Activated CD8-positive, alpha-beta memory T cell treated with anti-CD3 and anti-CD28 coated beads for 36 hours (primary cell): ENCODE data around the gene HEY2. TPM values are rescaled to one million over a fixed set of nuclear protein-coding genes. Genes with fewer than 3 reads are reported as not detected.
"Not testable (repeated sequence)": the region's sequence is repeated elsewhere in the genome, so short reads cannot be mapped to it uniquely, and the experiment has no call there.

Experiments used
- CTCF ChIA-PET: fragments of 350-600 bp; sonication (Branson Sonifier 250); formaldehyde crosslinking; loops from one replicate; lab custom pipeline; 2021; ENCODE audit warnings: antibody characterized with exemption; lab: Charles Lee
- POLR2A ChIA-PET: fragments of 350-600 bp; sonication (Branson Sonifier 250); formaldehyde crosslinking; loops from one replicate; lab custom pipeline; 2021; ENCODE audit warnings: antibody characterized with exemption; lab: Charles Lee
- total RNA-seq, 2 experiments: library from RNA; stranded (reverse); gene quantifications; one replicate each; pipeline ENCODE4 v1.2.3, GENCODE V29; 2021

The HEY2 gene
- total RNA-seq, result not detected

GRCh38 chr6:125749173-125749864 is at the start of gene HEY2:
HEY2 (plus strand) TSS chr6:125749632; CDS start chr6:125749777, 145 bp downstream.
- POLR2A ChIA-PET, result interaction anchor here (0.6 kb wide), 1 partner anchor 31 kb away, joined by 3 read pairs; no protein-coding TSS in a partner anchor
- CTCF ChIA-PET, result interaction anchor here (0.7 kb wide), 1 partner anchor 439 kb away, joined by 3 read pairs; no protein-coding TSS in a partner anchor

DNA sequence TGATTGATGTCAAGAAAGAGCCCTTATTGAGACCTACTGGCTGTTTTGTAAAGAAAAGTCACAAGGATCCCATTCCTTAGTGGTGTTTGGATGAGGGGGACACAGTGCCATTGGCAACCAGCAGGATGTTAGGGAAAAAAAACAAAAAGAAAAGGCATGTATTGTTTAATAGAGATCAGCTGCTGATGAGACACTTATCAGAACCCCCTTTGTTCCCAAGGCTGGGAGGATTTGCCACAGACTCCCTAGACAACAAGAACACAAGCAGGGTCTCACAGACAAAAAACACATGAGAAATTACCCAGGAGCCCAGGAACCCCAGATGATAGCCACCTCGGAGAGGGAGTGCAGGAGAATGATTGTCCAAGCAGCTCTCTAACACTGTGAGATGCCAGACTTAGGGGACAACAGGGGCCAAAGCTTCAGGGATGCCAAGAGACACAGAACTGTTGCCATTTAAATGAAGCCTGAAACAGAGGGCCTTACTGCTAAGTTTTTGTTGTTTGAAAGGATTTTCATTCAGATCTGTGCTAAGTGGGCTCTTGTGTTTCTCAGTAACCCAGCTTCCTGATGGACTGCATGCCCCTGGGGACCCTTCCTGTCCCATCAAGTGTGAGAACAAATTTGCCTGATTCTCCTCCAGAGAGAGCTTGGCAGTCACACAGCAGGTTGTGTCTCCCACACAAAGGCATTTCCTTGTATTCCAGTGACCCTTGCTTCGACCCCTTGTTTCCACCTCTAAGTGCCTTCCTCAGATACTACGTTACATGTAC is 48.7 kb upstream of the HEY2 start:
- POLR2A ChIA-PET, result no interaction called here
- CTCF ChIA-PET, result no interaction called here

DNA sequence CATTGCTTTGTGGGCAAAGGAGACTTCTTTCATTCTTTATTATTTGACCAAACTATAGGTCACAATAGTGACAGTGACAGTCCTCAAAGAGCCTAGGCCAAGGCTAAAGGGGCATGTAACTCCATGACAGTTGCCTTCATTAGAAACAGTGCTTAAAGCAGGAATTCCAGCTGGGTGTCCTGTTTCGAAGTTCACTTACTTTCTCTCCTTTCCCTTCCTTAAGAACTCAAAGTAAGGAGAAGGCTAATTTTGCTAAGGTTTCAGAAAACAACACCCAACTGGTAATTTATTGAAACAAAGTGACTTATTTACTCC is 48.1 kb upstream of the HEY2 start:
- ChIA-PET CTCF (no interaction called here), POLR2A (no interaction called here)

GRCh38 chr6:125703882-125704281 is 45.5 kb upstream of the HEY2 start:
- POLR2A ChIA-PET, CTCF ChIA-PET: not testable (repeated sequence)

DNA sequence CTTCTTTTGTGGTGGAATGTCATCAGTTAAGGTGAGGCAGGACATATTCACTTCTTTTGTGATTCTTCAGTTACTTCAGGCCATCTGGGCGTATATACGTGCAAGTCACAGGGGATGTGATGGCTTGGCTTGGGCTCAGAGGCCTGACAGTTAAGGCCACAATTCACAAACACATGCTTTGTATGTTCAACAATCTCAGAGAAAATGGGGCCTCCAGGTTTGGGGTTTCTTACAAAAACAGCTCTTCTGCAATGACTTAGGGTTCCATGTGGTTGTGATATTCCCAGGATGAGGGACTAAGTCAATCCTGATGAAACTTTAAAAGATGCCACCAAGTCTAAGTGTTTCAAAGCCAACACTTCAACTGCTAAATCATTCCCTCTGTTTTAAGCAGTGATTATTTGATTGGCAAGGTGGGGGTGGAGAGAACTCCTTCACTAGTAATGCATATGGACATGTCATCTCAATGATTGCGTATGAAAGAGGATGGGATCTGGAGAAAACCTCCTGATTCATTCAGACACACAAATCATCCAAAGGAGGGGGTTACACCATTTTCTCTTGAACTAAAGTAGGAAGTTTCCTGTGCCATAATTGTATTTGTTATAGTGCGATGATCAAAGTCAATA is 41.7 kb upstream of the HEY2 start:
- CTCF ChIA-PET, result no interaction called here
- POLR2A ChIA-PET, result no interaction called here

- POLR2A ChIA-PET, result no interaction called here
Measured at GRCh38 chr6:125711013-125711675, 38.3 kb upstream of the HEY2 start.

GRCh38 chr6:125714441-125715090 is 34.9 kb upstream of the HEY2 start:
- ChIA-PET POLR2A (no interaction called here), CTCF (no interaction called here)

More at GRCh38 chr6:125711013-125711675, 38.3 kb upstream of the HEY2 start:
- CTCF ChIA-PET, result no interaction called here

GRCh38 chr6:125717120-125717731 is 32.2 kb upstream of the HEY2 start:
- POLR2A ChIA-PET, result no interaction called here
- CTCF ChIA-PET, result no interaction called here

DNA sequence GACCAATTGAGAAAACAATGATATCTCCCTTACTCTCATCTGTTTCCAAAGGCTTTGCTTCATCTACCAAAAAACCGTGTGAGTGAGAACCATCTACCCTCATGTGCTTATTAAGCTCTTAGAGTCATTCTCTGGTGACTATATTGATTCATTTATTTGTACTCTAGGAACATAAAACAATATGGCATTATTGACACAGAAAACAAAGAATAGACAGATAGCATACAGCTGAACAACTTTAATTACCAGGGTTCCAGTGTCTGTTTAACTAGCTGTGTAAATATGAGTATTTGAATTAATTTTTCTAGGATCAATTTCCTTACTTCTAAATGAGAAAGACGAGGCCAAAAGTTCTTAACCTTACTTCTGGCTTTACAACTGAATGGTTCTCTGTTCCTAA is 31.3 kb upstream of the HEY2 start:
- POLR2A ChIA-PET, result interaction anchor here (0.7 kb wide), 1 partner anchor 122 kb away, joined by 3 read pairs; no protein-coding TSS in a partner anchor
- CTCF ChIA-PET, result no interaction called here

DNA sequence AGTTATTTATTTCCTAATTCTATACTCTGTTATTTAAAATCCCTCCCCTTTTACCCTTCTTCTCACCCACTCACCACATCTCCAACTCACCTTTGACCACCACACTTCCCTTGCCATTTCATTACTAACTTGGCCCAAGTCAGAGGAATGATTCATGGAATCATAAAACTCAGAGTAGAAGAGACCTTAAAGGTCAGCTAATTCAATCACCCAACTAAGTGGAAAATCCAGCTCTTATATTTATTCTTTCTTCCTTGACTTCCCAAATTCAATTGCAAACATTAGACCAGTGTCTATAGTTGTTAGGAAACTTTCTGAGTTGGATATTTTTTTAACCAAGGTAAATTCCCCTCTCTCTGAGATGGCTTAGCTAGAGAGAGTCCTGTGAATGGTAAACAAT is 26.5 kb upstream of the HEY2 start:
- CTCF ChIA-PET, result no interaction called here
- POLR2A ChIA-PET, result no interaction called here

- POLR2A ChIA-PET, result no interaction called here
- CTCF ChIA-PET, result no interaction called here
Measured at GRCh38 chr6:125727216-125727615, 22.2 kb upstream of the HEY2 start.

DNA sequence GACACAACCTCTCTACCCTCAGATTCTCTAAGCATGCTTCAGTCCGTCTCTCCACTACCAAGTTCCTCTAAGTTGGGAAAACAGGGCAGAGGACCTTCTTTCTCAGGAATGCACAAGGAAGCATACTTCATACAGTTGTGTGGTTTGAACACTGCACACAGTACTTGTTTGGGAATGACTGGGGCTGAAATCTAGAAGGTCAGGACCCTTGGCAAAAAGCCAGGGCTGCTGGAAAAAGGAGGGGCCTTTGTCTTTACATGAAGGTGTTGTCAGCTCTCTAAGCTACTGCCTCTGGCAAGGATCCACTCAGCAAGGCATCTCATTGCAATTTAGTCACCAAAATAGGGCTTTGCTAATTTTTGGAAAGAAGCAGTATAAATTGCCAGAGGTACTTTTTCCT is 20.7 kb upstream of the HEY2 start:
- CTCF ChIA-PET, result no interaction called here
- POLR2A ChIA-PET, result no interaction called here

- ChIA-PET CTCF (no interaction called here), POLR2A (no interaction called here)
Measured at GRCh38 chr6:125729983-125730382, 19.4 kb upstream of the HEY2 start.

DNA sequence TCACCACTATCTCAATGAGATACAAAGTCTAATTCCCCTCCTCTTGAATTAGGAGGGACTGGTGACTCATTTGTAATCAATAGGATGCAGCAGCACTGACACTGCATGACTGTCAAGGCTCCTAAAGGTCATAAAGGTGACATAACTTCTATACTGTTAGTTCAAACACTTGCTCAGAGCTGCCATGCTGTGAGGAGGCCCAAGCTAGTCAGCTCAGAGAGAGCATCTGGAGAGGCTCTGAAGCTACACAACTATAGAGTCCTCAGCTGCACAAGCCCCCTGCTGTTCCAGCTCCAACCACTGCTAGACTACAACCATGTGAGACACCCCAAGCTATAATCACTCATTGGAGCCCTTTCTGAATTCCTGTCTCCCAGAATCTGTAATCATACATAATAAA is 17.0 kb upstream of the HEY2 start:
- ChIA-PET CTCF (interaction anchor here (0.9 kb wide), 1 partner anchor 150 kb away, joined by 3 read pairs; no protein-coding TSS in a partner anchor), POLR2A (no interaction called here)

DNA sequence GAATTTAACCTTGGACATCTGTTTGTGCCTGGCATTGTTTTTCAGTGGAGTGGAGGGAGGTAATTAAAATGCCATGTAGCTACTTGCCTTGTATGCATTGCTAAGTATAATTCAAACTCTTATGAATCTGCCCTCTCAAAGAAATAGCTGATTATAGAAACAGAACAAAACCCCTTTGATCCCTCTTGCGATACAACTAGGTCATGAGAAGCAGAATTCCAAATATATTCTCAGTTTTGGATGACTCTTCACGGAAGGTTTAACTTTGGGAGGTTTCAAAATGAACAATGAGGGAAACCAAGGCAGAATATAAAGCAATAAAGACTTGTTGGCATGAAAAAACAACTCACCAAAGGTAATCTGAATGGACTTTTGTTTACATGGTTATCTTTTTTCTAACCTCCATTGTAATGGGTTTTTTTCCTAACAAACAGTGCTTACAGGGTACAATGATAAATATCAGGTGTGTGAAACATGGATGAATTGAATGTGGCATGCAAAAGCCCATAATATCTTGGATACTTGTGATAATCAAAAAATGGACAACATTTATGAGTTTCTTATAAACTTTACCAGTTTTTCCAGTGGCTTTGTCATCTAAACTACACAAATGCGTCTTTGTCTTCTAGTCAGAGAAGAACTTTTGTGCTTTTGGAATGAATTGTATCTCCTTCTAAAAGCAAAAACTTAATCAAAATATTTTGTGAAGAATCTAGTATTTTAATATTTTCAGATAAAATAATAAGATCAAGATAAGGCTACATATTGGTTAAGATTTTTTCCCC is 15.7 kb upstream of the HEY2 start:
- ChIA-PET POLR2A (no interaction called here), CTCF (no interaction called here)

GRCh38 chr6:125738276-125738675 is 11.2 kb upstream of the HEY2 start:
- POLR2A ChIA-PET, result no interaction called here
- CTCF ChIA-PET, result no interaction called here

- POLR2A ChIA-PET, result no interaction called here
- CTCF ChIA-PET, result no interaction called here
Measured at GRCh38 chr6:125739364-125739763, 10.1 kb upstream of the HEY2 start.

DNA sequence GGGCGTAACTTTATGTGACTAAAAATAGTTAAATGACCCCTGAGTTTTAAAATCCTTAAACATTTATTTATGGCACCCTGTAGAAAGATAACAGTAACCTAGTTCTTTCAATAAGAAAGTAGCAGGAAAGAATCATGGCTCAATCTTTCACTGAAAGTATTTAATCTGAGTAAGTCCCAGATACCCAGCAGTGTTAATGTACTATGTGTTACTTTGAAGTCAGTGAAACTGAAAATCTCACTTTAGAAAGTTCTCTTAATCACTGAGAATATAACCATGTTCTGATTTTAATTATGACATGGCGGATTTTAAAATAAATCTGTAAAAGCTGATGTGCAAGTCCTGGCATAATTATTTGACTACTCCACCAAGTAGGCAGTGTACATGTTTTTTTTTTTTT is 8.1 kb upstream of the HEY2 start:
- ChIA-PET POLR2A (no interaction called here), CTCF (no interaction called here)
